CD4-positive, alpha-beta T cell treated with Interleukin-6 at 100 ng/mL for 8 hours (primary cell): ENCODE data around the gene PNRC1.
"Not testable (repeated sequence)": the region's sequence is repeated elsewhere in the genome, so short reads cannot be mapped to it uniquely, and the experiment has no call there.

Experiments
- DNase-seq: peaks from one replicate; pipeline ENCODE4 v3.0.0-alpha.2; 2020; ENCODE audit warnings: mixed read lengths, low spot score

Gene PNRC1

DNA sequence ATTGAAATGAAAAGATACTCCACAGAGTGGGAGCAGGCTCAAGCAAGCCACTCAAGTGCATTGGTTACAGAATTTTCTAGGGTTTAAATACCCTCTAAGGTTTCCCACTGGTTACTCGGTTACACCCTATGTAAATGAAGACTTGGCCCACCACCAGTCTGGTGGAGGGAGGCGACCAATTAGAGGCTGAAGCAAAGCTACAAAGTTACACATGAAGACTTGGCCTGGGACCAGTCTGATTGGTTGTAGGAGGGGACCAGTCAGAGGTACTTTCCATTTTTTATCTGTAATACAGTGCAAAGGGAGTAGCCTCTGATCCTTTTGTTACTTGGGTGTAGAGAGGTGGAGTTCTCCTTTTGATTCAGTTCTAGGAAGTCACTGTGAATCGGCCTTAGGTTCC, 29.7 kb downstream of the PNRC1 start:
- no peak for DNase-seq

DNA sequence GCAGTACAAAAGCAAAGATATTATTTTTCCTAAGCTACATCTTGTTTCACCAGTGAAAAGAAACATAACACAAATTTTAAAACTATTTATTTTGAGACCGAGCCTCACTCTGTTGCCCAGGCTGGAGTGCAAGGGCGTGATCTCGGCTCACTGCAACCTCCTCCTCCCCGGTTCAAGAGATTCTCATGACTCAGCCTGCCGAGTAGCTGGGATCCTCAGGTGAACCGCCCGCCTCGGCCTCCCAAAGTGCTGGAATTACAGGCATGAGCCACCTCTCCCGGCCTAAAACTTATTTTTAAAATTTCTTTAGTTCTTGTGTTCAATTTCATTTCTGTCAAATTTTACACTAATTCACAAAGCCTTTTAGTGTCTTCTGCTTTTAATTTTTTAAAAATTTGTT, 31.4 kb downstream of the PNRC1 start:
- DNase-seq = no peak

DNA sequence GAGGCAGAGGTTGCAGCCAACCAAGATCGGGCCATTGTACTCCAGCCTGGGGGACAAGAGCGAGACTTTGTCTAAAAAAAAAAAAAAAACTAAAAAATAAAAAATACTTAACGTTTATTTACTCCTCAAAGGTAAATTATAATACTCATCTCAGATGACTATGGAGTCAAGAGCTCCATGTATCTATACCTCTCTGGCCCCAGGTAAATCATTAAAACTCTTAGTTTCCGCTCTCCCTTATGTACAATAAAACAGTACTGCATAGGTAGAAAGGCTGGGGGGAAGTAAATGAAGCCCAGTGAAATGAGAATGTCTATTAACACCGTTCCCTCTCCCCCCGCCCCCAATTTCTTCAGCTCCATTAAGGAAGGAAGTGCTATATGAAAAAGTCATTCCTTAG, 36.2 kb downstream of the PNRC1 start:
- DNase-seq = no peak

DNA sequence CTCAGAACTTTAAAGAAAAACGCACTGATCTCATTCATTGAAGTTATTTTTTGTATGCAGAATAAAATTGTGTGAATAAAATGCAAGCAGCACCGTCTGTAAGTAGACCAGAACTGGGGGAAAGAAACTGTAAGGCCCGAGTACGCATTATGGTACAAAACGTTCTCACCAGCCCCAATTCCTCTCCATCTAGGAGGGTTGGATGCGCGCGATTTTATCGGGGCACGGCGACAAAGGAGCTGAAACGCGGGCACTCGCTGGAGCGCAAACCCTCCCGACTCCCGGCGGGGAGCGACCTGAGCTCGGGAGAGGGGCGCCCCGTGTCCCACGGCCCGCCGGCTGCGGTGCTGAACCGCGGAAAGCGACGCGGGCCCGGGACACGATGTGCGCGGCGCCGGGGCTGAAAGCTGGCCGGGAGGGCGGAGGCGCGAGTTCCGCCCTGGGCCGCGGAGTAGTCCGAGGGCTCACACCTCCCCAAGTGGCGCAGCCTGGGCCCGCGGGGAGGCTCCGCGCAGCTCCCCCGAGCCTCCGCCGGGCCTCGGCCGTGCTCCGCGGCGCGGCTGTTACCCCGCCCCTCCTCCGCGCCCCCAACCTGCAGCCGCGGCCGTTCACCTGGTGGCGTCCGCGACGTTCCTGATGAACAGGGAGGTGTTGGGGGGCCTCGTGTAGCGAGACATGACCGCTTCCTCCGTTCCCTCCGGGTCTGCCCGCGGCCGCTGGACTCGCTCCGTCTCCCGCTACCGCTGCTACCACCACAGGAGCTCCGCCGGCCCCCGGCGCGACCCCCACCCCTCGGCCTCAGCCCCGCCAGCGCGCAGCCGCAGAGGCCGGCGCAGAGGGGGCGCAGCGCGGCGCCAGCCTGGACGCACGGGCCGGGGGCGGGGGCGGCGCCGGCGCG, 36.9 kb downstream of the PNRC1 start, which contains the start of gene SRSF12:
SRSF12 (minus strand) TSS at position 861 of the 898 bp plus-strand sequence; CDS start at position 677, 184 bp downstream.
- peak; percentile 11 for DNase-seq

DNA sequence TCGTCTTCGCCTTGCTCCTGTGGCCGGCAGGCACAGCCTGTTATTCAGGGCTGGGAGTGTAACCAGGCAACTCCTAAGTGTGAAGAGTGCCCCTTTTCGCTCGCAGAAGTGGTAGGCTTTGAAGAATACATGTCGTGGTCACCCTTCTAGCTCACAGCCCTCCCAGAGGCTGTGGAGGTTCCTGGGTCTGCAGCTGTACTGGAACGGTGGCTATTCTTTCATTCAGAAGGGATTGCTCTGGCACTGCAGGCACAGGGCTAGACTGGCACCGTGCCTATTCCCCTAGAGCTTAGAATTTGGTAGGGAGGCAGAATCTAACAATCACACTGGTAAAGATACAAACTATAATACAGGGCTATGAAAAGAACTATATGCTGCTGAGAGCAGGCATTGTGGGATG, 38.4 kb downstream of the PNRC1 start:
- DNase-seq = no peak

DNA sequence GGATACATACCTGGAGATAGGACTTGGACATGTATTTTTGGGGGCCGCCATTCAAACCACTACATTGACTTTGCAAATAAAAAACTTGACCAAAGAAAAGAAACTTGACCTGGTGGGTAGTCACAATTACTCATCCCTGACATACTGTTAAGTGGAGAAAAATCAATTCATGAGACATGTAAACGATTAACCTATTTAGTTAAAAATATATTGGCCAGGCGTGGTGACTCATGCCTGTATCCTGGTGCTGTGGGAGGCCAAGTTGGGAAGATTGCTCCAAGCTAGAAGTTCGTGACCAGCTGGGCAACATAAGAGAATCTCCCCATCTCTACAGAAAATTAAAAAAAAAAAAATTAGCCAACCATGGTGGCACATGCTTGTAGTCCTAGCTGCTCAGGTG, 39.8 kb downstream of the PNRC1 start:
- no peak for DNase-seq

DNA sequence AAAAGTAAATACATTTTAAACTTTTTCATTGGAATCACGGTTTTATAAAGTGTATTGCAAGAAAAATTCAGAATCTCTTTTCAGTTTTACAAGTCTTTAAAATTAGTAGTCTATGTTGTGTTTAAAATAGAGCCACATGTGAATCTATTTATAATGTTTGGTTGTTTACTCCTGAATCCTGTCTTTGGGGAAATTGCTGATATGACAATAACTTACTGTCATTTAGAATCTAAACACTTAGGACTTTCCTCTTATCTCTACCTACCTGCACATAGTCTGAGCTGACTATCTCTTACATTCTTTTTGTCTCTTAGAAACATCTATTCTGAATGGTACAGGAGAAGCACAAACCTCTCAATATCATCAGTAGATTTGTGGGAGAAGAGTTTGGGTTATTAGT, 41.4 kb downstream of the PNRC1 start:
- DNase-seq = no peak

DNA sequence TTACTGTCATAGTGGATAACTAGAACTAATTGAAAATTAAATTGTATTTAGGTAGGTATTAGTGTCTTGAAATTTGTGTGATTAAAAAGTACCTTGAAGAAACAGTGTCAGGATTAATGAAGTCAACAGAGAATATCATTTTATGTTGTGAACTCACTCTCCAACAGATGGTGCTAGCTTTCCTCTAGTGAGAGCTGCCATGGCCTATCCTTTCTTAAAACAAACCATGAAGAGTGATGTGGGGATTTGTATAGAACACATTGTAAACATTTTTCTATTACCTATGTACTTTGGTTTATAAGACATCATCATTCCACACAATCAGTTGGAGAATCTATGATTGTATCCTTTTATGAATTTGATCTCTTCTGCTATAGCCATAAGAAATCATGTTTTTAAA, 42.1 kb downstream of the PNRC1 start:
- DNase-seq = peak; percentile 11

DNA sequence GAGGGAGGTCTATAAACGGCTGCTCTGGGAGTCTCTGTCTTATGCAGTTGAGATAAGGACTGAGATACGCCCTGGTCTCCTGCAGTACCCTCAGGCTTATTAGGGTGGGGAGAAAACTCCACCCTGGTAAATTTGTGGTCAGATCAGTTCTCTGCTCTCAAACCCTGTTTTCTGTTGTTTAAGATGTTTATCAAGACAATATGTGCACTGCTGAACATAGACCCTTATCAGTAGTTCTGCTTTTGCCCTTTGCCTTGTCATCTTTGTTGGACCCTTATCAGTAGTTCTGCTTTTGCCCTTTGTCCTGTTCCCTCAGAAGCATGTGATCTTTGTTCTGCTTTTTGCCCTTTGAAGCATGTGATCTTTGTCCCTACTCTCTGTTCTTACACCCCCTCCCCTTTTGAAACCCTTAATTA, 47.7 kb downstream of the PNRC1 start:
- not testable (repeated sequence) for DNase-seq

DNA sequence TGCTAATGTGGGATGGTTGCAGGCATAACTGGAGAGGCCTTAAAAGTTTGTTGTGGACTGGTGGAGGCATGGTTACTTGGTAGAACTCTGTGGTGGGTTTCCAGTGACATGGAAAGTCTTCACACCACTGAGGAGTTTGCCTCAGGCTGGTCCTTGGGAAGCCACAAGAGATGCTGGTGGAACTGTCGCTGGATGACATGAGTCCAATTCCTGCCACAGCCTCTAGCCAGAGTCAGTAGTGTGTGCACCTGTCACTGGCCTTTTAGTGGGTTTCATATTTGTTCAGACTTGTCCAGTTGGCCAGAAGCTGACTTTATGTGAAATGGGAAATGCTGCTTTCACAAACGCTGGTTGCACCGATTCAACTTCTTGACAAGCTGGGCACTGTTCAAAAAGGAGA, 51.0 kb downstream of the PNRC1 start:
- no peak for DNase-seq

DNA sequence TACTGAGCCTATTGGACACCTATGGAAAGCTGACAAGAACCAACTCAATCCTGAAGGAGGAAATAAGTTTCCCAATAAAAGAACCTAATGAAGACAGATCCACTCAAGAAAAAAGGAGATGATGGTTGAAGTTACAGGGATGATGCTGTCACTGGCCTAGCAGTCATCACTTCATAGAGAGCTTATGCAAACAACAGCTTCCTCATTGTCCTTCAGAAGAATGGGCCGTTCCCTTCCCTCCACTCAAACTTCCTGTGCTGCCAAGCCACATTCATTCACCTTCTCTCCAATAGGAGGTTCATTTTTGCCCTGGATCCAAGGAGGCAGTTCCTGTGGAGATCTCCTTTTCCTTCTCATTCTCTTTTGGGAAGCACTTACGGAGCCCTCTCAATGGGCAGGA, 51.5 kb downstream of the PNRC1 start:
- DNase-seq = no peak

DNA sequence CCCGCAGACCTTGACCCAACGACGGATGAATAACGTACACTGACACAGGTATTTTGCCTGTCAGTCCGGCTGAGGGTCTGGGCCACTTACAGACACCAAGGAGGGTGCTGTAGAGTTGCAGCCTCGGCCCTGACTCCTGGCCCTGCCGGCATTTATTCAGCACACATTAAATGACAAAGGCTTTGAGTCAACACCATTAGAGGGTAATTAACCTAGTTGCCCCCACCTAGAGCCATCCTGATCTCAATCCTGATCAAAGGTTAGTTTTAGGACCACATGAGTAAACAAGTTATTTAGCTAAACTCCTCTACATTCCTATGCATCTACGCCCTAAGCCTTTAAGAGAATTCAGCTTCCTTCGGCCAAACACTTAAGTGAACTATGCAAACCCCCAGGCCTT, 53.4 kb downstream of the PNRC1 start:
- DNase-seq = no peak

DNA sequence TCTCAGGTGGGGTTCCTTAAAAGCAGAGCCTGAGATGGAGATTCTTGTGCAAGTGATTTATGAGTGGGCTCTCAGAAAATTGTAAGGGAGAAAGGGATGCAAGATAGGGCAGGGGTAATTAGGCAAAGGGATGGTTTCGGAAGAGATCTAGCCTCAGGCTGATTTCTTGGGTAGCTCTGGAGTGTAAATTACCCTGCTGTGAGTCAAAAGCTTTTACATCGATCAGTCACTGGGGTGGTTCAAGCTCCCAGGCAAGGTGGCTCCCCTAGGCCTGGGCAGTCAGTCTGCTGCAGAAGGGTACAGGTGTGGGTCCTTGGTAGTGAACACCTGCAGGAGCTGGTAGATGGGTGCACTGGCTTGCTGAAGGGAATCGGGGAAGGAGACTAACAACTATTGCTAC, 54.2 kb downstream of the PNRC1 start:
- DNase-seq = no peak
